ENCODE measurements around the gene CD8A.

The CD8A gene

DNA sequence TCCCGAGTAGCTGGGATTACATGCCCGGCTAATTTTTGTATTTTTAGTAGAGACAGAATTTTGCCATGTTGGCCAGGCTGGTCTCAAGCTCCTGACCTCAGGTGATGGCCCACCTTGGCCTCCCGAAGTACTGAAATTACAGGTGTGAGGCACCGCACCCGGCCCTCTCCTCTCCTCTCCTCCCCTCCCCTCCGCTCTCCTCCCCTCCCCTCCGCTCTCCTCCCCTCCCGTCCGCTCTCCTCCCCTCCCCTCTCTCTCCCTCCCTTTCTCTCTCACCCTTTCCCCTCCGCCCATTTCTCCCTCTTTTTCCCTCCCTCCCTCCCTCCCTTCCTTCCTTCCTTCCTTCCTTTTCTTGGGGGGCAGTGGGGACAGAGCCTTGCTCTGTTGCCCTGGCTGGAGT lies 42.6 kb upstream of the CD8A start:
- Histone ChIP-seq H3F3A (ENCODE audit: control insufficient read depth, insufficient read depth) (no peaks in the 10 kb centered on the region), H3K9me3 (ENCODE audit: control insufficient read depth, insufficient read depth, low read length) (no peaks in the 10 kb centered on the region), H3K4me1 (ENCODE audit: control insufficient read depth, low read length) (no peaks in the 10 kb centered on the region), H3K27ac (ENCODE audit: low read depth, low read length) (no peak overlapping the region), H3K9me2 (replicated peaks; ENCODE audit: control insufficient read depth, low read length) (no peaks in the 10 kb centered on the region), H3K36me3 (ENCODE audit: control insufficient read depth, low read length) (no peaks in the 10 kb centered on the region), H3K27me3 (ENCODE audit: control insufficient read depth, low read length) (no peaks in the 10 kb centered on the region), H3K4me3 (ENCODE audit: low read length) (no peak overlapping the region), H3K4me2 (ENCODE audit: low read length) (no peak overlapping the region), H4K20me1 (ENCODE audit: control insufficient read depth, insufficient read depth, low read depth, low read length) (no peaks in the 10 kb centered on the region), H3K79me2 (ENCODE audit: control insufficient read depth, low read length) (no peaks in the 10 kb centered on the region)
- TF ChIP-seq, protein P1, sequence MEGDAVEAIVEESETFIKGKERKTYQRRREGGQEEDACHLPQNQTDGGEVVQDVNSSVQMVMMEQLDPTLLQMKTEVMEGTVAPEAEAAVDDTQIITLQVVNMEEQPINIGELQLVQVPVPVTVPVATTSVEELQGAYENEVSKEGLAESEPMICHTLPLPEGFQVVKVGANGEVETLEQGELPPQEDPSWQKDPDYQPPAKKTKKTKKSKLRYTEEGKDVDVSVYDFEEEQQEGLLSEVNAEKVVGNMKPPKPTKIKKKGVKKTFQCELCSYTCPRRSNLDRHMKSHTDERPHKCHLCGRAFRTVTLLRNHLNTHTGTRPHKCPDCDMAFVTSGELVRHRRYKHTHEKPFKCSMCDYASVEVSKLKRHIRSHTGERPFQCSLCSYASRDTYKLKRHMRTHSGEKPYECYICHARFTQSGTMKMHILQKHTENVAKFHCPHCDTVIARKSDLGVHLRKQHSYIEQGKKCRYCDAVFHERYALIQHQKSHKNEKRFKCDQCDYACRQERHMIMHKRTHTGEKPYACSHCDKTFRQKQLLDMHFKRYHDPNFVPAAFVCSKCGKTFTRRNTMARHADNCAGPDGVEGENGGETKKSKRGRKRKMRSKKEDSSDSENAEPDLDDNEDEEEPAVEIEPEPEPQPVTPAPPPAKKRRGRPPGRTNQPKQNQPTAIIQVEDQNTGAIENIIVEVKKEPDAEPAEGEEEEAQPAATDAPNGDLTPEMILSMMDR (IDR thresholded peaks at IDR 0.05; ENCODE audit: low read depth, low read length, poor library complexity, severe bottlenecking), result no peak
- no peak for TF ChIP-seq EZH2phosphoT487 (IDR thresholded peaks at IDR 0.05; ENCODE audit: borderline replicate concordance, low read length)

GRCh38 chr2:86832334-86833096 lies 41.8 kb upstream of the CD8A start:
- TF ChIP-seq, protein P1 (IDR thresholded peaks at IDR 0.05; ENCODE audit: low read depth, low read length, poor library complexity, severe bottlenecking), result no peak
- no peak for TF ChIP-seq EZH2phosphoT487 (IDR thresholded peaks at IDR 0.05; ENCODE audit: borderline replicate concordance, low read length)
- no peak overlapping the region for H3K4me2 ChIP-seq (ENCODE audit: low read length)

DNA sequence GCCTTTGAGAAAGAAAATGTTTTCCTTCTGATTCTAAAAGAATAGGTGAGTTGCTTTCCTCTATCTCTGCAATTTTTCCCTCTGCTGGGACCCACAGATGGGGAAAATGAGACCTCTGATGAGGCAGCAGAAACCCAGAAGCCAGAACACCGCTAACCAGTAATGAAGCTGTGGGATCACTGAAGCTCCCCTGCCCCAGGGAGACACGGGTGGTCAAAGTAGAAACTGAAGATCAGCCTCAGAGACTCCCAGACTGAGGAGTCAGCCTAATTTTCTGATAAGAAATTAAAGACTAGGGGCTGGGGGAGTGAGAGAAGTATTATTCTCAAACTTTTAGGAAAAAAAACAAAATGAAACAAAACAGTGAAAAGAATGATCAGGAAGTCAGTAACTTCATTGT lies 40.8 kb upstream of the CD8A start:
- Histone ChIP-seq H3K4me1 (ENCODE audit: control insufficient read depth, low read length) (no peaks in the 10 kb centered on the region), H3K4me3 (ENCODE audit: low read length) (no peak overlapping the region), H3K79me2 (ENCODE audit: control insufficient read depth, low read length) (no peaks in the 10 kb centered on the region), H3K4me2 (ENCODE audit: low read length) (no peak overlapping the region), H3K27ac (ENCODE audit: low read depth, low read length) (no peak overlapping the region), H4K20me1 (ENCODE audit: control insufficient read depth, insufficient read depth, low read depth, low read length) (no peaks in the 10 kb centered on the region), H3K9me2 (replicated peaks; ENCODE audit: control insufficient read depth, low read length) (no peaks in the 10 kb centered on the region), H3K36me3 (ENCODE audit: control insufficient read depth, low read length) (no peaks in the 10 kb centered on the region), H3K9me3 (ENCODE audit: control insufficient read depth, insufficient read depth, low read length) (no peaks in the 10 kb centered on the region), H3F3A (ENCODE audit: control insufficient read depth, insufficient read depth) (no peaks in the 10 kb centered on the region), H3K27me3 (ENCODE audit: control insufficient read depth, low read length) (no peaks in the 10 kb centered on the region)
- TF ChIP-seq EZH2phosphoT487 (IDR thresholded peaks at IDR 0.05; ENCODE audit: borderline replicate concordance, low read length), result no peak
- TF ChIP-seq, protein P1 (IDR thresholded peaks at IDR 0.05; ENCODE audit: low read depth, low read length, poor library complexity, severe bottlenecking), result no peak

More at GRCh38 chr2:86832334-86833096, 41.8 kb upstream of the CD8A start:
- Histone ChIP-seq H3K27me3 (ENCODE audit: control insufficient read depth, low read length) (no peaks in the 10 kb centered on the region), H3K9me2 (replicated peaks; ENCODE audit: control insufficient read depth, low read length) (no peaks in the 10 kb centered on the region), H3K27ac (ENCODE audit: low read depth, low read length) (no peak overlapping the region), H3F3A (ENCODE audit: control insufficient read depth, insufficient read depth) (no peaks in the 10 kb centered on the region), H3K79me2 (ENCODE audit: control insufficient read depth, low read length) (no peaks in the 10 kb centered on the region), H3K36me3 (ENCODE audit: control insufficient read depth, low read length) (no peaks in the 10 kb centered on the region), H3K9me3 (ENCODE audit: control insufficient read depth, insufficient read depth, low read length) (no peaks in the 10 kb centered on the region), H3K4me1 (ENCODE audit: control insufficient read depth, low read length) (no peaks in the 10 kb centered on the region), H4K20me1 (ENCODE audit: control insufficient read depth, insufficient read depth, low read depth, low read length) (no peaks in the 10 kb centered on the region), H3K4me3 (ENCODE audit: low read length) (no peak overlapping the region)
